ENCODE results near the gene RPL38.

RPL38 gene

DNA sequence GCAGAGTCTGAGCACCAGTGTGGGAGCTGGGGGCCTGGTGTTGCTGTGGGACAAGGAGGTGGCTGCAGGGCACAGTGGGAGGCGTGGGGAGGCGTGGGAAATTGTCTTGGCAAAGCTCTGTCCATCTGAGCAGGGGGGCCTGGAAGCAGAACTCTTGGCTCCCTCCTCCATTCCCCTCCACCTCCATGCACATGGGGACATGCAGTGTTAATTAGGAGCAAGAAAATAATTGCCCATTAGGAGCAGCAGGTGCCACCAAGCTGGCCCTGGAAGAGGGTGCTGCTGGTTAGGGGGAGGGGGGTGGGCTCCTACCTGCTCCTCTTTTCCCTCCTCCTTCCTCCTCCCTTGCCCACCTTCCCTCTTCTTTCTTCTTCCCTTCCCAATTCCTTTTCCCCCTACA, 14.4 kb downstream of the RPL38 start:
- no peak overlapping the region for H3K9ac ChIP-seq (ENCODE audit: low read depth, low read length)
- H3K4me2 ChIP-seq (ENCODE audit: insufficient read depth, low read length), result no peak overlapping the region
- no peaks in the 10 kb centered on the region for H3K9me3 ChIP-seq (ENCODE audit: insufficient read depth, low read length, severe bottlenecking)
- peaks cover 15% of the 10 kb centered on the region for H3K4me1 ChIP-seq (ENCODE audit: insufficient read depth, low read length)
- H4K20me1 ChIP-seq (ENCODE audit: insufficient read depth, low read length), result peaks cover 16% of the 10 kb centered on the region
- no peak overlapping the region for H3K27ac ChIP-seq (ENCODE audit: low read length)
- no peaks in the 10 kb centered on the region for H3K36me3 ChIP-seq (ENCODE audit: insufficient read depth, low read length)
- no peak overlapping the region for H3K4me3 ChIP-seq (ENCODE audit: low read depth in 1 of 2, low read length in 2 of 2)
- no peaks in the 10 kb centered on the region for H3K79me2 ChIP-seq (ENCODE audit: insufficient read depth, low read length)
- no peak overlapping the region for H2AFZ ChIP-seq (ENCODE audit: low read depth, low read length)
- no peaks in the 10 kb centered on the region for H3K27me3 ChIP-seq (ENCODE audit: insufficient read depth, low read length, poor library complexity)
- TF ChIP-seq CTCF (IDR thresholded peaks at IDR 0.05; ENCODE audit: borderline replicate concordance, extremely low read depth, low read length, poor library complexity, severe bottlenecking), result no peak
- TF ChIP-seq EZH2 (IDR thresholded peaks at IDR 0.05; ENCODE audit: borderline replicate concordance, low read depth, low read length, severe bottlenecking), result no peak
- ATAC-seq (ENCODE audit: insufficient read depth, low read depth) (no peak), DNase-seq (no peak)

GRCh38 chr17:74218436-74218835, 15.0 kb downstream of the RPL38 start:
- Histone ChIP-seq H3K27ac (ENCODE audit: low read length) (no peak overlapping the region), H3K4me3 (ENCODE audit: low read depth in 1 of 2, low read length in 2 of 2) (no peak overlapping the region), H3K4me1 (ENCODE audit: insufficient read depth, low read length) (peaks cover 10% of the 10 kb centered on the region), H3K36me3 (ENCODE audit: insufficient read depth, low read length) (no peaks in the 10 kb centered on the region), H3K9me3 (ENCODE audit: insufficient read depth, low read length, severe bottlenecking) (no peaks in the 10 kb centered on the region), H3K4me2 (ENCODE audit: insufficient read depth, low read length) (no peak overlapping the region), H2AFZ (ENCODE audit: low read depth, low read length) (no peak overlapping the region), H4K20me1 (ENCODE audit: insufficient read depth, low read length) (peaks cover 16% of the 10 kb centered on the region), H3K79me2 (ENCODE audit: insufficient read depth, low read length) (no peaks in the 10 kb centered on the region), H3K27me3 (ENCODE audit: insufficient read depth, low read length, poor library complexity) (no peaks in the 10 kb centered on the region), H3K9ac (ENCODE audit: low read depth, low read length) (no peak overlapping the region)
- DNase-seq, result no peak
- no peak for TF ChIP-seq EZH2 (IDR thresholded peaks at IDR 0.05; ENCODE audit: borderline replicate concordance, low read depth, low read length, severe bottlenecking)
- no peak for TF ChIP-seq CTCF (IDR thresholded peaks at IDR 0.05; ENCODE audit: borderline replicate concordance, extremely low read depth, low read length, poor library complexity, severe bottlenecking)
- ATAC-seq (ENCODE audit: insufficient read depth, low read depth), result no peak

DNA sequence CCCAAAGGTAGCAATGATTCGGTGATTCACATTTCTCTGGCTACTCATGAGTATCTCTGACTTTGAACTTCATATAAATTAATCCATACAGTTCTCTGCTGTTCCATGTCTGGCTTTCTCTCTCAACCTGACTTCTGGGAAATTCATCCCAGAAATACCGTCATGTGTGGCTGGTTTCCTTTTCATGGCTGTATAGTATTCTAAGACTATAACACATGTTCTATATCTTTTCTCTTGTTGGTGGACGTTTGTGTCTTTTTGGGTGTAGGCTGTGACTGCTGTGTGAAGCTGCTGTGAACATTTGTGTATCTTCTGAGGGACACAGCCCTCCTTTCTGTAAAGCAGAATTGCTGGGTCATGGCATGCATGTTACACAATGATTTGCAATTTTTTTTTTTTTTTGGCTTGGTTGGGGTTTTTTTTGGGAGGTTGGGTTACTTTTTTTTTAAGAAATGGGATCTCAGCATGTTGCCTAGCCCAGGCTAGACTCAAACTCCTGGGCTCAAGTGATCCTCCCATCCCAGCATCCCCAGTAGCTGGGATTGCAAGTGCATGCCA, 16.2 kb downstream of the RPL38 start:
- H3K4me1 ChIP-seq (ENCODE audit: insufficient read depth, low read length), result no peaks in the 10 kb centered on the region
- no peak overlapping the region for H3K4me3 ChIP-seq (ENCODE audit: low read depth in 1 of 2, low read length in 2 of 2)
- H3K27ac ChIP-seq (ENCODE audit: low read length), result no peak overlapping the region
- no peaks in the 10 kb centered on the region for H3K27me3 ChIP-seq (ENCODE audit: insufficient read depth, low read length, poor library complexity)
- no peaks in the 10 kb centered on the region for H3K9me3 ChIP-seq (ENCODE audit: insufficient read depth, low read length, severe bottlenecking)
- no peak overlapping the region for H3K4me2 ChIP-seq (ENCODE audit: insufficient read depth, low read length)
- ATAC-seq (ENCODE audit: insufficient read depth, low read depth) (no peak), DNase-seq (no peak)
- peaks cover 12% of the 10 kb centered on the region; the same call in 1 of the 2 replicates for H4K20me1 ChIP-seq (ENCODE audit: insufficient read depth, low read length)
- no peak overlapping the region for H2AFZ ChIP-seq (ENCODE audit: low read depth, low read length)
- H3K36me3 ChIP-seq (ENCODE audit: insufficient read depth, low read length), result no peaks in the 10 kb centered on the region
- H3K9ac ChIP-seq (ENCODE audit: low read depth, low read length), result no peak overlapping the region
- no peaks in the 10 kb centered on the region for H3K79me2 ChIP-seq (ENCODE audit: insufficient read depth, low read length)
- TF ChIP-seq EZH2 (IDR thresholded peaks at IDR 0.05; ENCODE audit: borderline replicate concordance, low read depth, low read length, severe bottlenecking) (no peak), CTCF (IDR thresholded peaks at IDR 0.05; ENCODE audit: borderline replicate concordance, extremely low read depth, low read length, poor library complexity, severe bottlenecking) (no peak)
